Esophagus squamous epithelium (tissue), 4 donors: Measurements from ENCODE around the gene TRNAU1AP.

Experiments
- CTCF ChIP-seq, 6 experiments: fragments of 450-650 bp in 4 of 6; fragments of 200-600 bp in 2 of 6; sonication (generic) in 2 of 6; IDR thresholded peaks; one replicate each; pipeline ENCODE4 v1.5.1; 2016 to 2019; ENCODE audit warnings: antibody characterized with exemption in 6 of 6, mild to moderate bottlenecking in 4 of 6, moderate library complexity in 4 of 6
- POLR2A ChIP-seq, 4 donors: fragments of 450-650 bp; IDR thresholded peaks; one replicate each; pipeline ENCODE4 v1.6.1; 2017; ENCODE audit warnings: antibody characterized with exemption in 4 of 4, mild to moderate bottlenecking in 4 of 4, moderate library complexity in 3 of 4

GRCh38 chr1:28510970-28511440 lies 41.9 kb upstream of the TRNAU1AP start:
- no peak for TF ChIP-seq CTCF (IDR thresholded peaks at IDR 0.05)
- no peak for TF ChIP-seq POLR2A (IDR thresholded peaks at IDR 0.05)
